ENCODE data around the gene VAV1.
A peak's percentile ranks its signal among the peaks of the same experiment; 100 is the strongest.
"Not testable (repeated sequence)": the region's sequence is repeated elsewhere in the genome, so short reads cannot be mapped to it uniquely, and the experiment has no call there.

Gene VAV1

DNA sequence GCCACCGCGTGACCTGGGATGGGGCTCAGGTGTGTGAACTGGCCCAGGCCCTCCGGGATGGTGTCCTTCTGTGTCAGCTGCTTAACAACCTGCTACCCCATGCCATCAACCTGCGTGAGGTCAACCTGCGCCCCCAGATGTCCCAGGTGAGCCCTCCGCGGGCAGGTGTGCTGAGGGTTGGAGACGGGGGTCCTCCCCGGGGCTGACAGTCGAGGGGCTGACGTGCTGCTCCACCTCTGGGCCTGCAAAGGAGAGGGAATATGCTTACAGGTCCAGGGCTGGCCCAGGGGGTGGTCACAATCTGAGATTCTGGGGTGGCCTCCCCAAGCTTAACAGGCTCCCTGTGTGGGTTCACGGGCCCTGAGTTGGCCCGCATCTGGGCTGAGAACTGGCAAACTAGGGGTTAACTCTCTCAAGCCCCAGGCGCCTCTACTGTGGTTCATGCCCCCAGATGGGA, 386 bp downstream of the VAV1 start:
- peak overlapping the region; percentile 95 for H3K27ac ChIP-seq (ENCODE audit: low read depth, low read length, poor library complexity, severe bottlenecking)
- H3K79me2 ChIP-seq (ENCODE audit: insufficient read depth, low read length): peaks cover 41% of the 10 kb centered on the region
- H3K9me2 ChIP-seq (ENCODE audit: low read depth, low read length): no peaks in the 10 kb centered on the region
- H3K9me3 ChIP-seq (ENCODE audit: low read length): no peaks in the 10 kb centered on the region
- TF ChIP-seq, protein P1, sequence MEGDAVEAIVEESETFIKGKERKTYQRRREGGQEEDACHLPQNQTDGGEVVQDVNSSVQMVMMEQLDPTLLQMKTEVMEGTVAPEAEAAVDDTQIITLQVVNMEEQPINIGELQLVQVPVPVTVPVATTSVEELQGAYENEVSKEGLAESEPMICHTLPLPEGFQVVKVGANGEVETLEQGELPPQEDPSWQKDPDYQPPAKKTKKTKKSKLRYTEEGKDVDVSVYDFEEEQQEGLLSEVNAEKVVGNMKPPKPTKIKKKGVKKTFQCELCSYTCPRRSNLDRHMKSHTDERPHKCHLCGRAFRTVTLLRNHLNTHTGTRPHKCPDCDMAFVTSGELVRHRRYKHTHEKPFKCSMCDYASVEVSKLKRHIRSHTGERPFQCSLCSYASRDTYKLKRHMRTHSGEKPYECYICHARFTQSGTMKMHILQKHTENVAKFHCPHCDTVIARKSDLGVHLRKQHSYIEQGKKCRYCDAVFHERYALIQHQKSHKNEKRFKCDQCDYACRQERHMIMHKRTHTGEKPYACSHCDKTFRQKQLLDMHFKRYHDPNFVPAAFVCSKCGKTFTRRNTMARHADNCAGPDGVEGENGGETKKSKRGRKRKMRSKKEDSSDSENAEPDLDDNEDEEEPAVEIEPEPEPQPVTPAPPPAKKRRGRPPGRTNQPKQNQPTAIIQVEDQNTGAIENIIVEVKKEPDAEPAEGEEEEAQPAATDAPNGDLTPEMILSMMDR (IDR thresholded peaks at IDR 0.05; ENCODE audit: low read length): no peak
- TF ChIP-seq EZH2 (IDR thresholded peaks at IDR 0.05; ENCODE audit: borderline replicate concordance, low read length): no peak
- peaks cover 25% of the 10 kb centered on the region for H3K4me1 ChIP-seq (ENCODE audit: insufficient read depth, low read length, severe bottlenecking)
- H3K4me3 ChIP-seq (ENCODE audit: low read depth, low read length, poor library complexity, severe bottlenecking): peak overlapping the region; percentile 98
- H3K9ac ChIP-seq (ENCODE audit: low read length): peak overlapping the region; percentile 99
- peaks cover 25% of the 10 kb centered on the region for H3K36me3 ChIP-seq (ENCODE audit: insufficient read depth, low read length)
- H3F3A ChIP-seq (ENCODE audit: insufficient read depth, low read length): 0 out of 2 replicates have a peak, but pooled peaks cover 4% of the 10 kb centered on the region
- H3K4me2 ChIP-seq (ENCODE audit: low read length): peak overlapping the region; percentile 84
- no peaks in the 10 kb centered on the region for H4K20me1 ChIP-seq (ENCODE audit: insufficient read depth, low read length)
- H3K27me3 ChIP-seq (ENCODE audit: insufficient read depth, low read length): no peaks in the 10 kb centered on the region
- H2AFZ ChIP-seq (ENCODE audit: low read length): no peak overlapping the region

DNA sequence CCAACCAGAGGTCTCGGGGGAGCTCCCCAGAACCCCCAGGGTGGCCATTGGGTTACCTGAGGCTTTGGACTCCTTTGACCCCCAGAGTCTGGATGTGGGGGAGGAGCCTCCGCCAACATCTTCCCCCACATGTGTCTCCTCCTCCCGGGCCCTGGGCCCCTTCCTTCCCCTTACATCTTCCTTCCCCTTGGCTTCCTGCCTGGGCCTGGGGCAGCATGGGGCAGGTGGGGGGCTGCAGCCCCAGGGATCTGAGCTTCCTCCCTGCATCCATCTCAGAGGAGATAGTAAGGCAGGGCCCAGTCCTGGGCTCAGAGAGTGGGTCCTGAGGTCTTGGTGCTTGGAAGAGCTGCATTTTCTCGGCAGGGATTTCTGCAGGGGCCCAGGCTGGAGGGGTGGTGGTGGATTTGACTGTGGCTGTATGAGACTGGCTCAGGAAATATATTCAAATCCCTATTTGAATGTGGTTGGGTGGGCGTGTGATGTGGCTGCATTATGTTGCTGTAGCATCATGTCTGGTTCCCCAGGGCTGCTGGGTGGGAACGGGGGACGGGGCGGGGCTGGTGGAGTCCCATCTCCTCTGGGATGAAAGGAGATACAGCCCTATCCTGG, 919 bp downstream of the VAV1 start:
- Histone ChIP-seq H2AFZ (ENCODE audit: low read length) (no peak overlapping the region), H3K9me2 (ENCODE audit: low read depth, low read length) (no peaks in the 10 kb centered on the region), H3K27ac (ENCODE audit: low read depth, low read length, poor library complexity, severe bottlenecking) (peak overlapping the region; percentile 95), H3K9ac (ENCODE audit: low read length) (peak overlapping the region; percentile 99), H3K4me2 (ENCODE audit: low read length) (peak overlapping the region; percentile 84), H3K79me2 (ENCODE audit: insufficient read depth, low read length) (peaks cover 46% of the 10 kb centered on the region), H3K36me3 (ENCODE audit: insufficient read depth, low read length) (peaks cover 30% of the 10 kb centered on the region), H3K9me3 (ENCODE audit: low read length) (no peaks in the 10 kb centered on the region), H3K4me3 (ENCODE audit: low read depth, low read length, poor library complexity, severe bottlenecking) (peak overlapping the region; percentile 98), H3K27me3 (ENCODE audit: insufficient read depth, low read length) (no peaks in the 10 kb centered on the region), H3F3A (ENCODE audit: insufficient read depth, low read length) (0 out of 2 replicates have a peak, but pooled peaks cover 2% of the 10 kb centered on the region), H3K4me1 (ENCODE audit: insufficient read depth, low read length, severe bottlenecking) (peaks cover 25% of the 10 kb centered on the region), H4K20me1 (ENCODE audit: insufficient read depth, low read length) (no peaks in the 10 kb centered on the region)
- no peak for TF ChIP-seq EZH2 (IDR thresholded peaks at IDR 0.05; ENCODE audit: borderline replicate concordance, low read length)
- TF ChIP-seq, protein P1 (IDR thresholded peaks at IDR 0.05; ENCODE audit: low read length): no peak

DNA sequence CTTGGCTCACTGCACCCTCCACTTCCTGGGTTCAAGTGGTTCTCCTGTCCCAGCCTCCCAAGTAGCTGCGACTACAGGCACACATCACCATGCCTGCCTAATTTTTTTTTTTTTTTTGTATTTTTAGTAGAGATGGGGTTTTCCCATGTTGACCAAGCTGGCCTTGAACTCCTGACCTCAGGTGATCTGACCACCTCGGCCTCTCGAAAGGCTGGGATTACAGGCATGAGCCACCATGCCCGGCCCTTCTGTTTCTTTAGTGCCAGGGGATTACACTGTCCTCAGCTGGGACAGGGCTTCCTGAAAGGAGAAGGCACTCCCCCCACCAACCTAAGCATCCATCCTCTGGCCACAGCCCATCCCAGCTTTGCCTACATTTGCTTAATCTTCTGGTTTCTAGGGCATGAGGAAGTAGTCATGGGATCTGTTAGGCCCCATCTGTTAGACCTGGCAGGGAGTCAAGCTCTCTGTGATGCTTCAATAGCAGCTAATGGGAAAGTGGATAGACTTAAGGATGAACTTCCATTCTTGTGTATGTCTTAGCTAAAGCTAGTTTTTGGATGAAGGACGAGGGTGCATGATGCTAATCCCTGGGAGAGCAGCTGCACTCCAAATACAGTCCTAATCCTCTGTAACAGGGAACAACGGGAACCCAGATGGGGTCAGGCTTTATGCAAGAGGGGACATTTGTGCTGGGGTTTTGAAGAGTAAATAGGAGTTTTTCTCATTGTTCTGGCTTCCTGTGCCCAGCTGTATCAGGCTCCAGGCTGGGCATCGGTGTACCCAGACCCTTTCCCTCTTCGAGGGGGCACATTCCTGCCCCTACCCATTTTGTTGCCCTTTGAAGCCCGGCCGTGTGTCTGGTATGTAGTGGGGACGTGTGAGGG, 2.6 kb downstream of the VAV1 start:
- H3K9me2 ChIP-seq (ENCODE audit: low read depth, low read length): no peaks in the 10 kb centered on the region
- H3K36me3 ChIP-seq (ENCODE audit: insufficient read depth, low read length): peaks cover 36% of the 10 kb centered on the region
- TF ChIP-seq, protein P1 (IDR thresholded peaks at IDR 0.05; ENCODE audit: low read length): no peak
- no peak for TF ChIP-seq EZH2 (IDR thresholded peaks at IDR 0.05; ENCODE audit: borderline replicate concordance, low read length)
- H3K27me3 ChIP-seq (ENCODE audit: insufficient read depth, low read length): no peaks in the 10 kb centered on the region
- H3K79me2 ChIP-seq (ENCODE audit: insufficient read depth, low read length): peaks cover 58% of the 10 kb centered on the region
- peak overlapping the region; percentile 6 for H3K4me3 ChIP-seq (ENCODE audit: low read depth, low read length, poor library complexity, severe bottlenecking)
- H3K27ac ChIP-seq (ENCODE audit: low read depth, low read length, poor library complexity, severe bottlenecking): peak overlapping the region; percentile 22
- H4K20me1 ChIP-seq (ENCODE audit: insufficient read depth, low read length): no peaks in the 10 kb centered on the region
- no peaks in the 10 kb centered on the region for H3K9me3 ChIP-seq (ENCODE audit: low read length)
- H3F3A ChIP-seq (ENCODE audit: insufficient read depth, low read length): no peaks in the 10 kb centered on the region
- no peak overlapping the region for H2AFZ ChIP-seq (ENCODE audit: low read length)
- H3K4me1 ChIP-seq (ENCODE audit: insufficient read depth, low read length, severe bottlenecking): peaks cover 35% of the 10 kb centered on the region
- H3K4me2 ChIP-seq (ENCODE audit: low read length): peak overlapping the region; percentile 18; the same call in 1 of the 2 replicates
- no peak overlapping the region for H3K9ac ChIP-seq (ENCODE audit: low read length)

DNA sequence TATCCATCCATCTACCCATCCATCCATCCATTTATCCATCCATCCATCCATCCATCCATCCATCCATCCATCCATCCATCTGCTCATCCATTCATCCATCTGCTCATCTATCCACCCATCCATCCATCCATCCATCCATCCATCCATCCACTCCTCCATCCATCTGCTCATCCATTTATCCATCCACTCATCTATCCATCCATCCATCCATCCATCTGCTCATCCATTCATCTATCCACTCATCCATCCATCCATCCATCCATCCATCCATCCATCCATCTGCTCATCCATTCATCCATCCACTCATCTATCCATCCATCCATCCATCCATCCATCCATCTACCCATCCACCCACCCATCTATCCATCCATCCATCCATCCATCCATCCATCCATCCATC, 3.5 kb downstream of the VAV1 start:
- H3K4me3 ChIP-seq (ENCODE audit: low read depth, low read length, poor library complexity, severe bottlenecking); H3K9ac ChIP-seq (ENCODE audit: low read length); H3K9me3 ChIP-seq (ENCODE audit: low read length); H3F3A ChIP-seq (ENCODE audit: insufficient read depth, low read length); H2AFZ ChIP-seq (ENCODE audit: low read length); H3K27me3 ChIP-seq (ENCODE audit: insufficient read depth, low read length); H3K27ac ChIP-seq (ENCODE audit: low read depth, low read length, poor library complexity, severe bottlenecking); H3K4me2 ChIP-seq (ENCODE audit: low read length); H4K20me1 ChIP-seq (ENCODE audit: insufficient read depth, low read length); H3K9me2 ChIP-seq (ENCODE audit: low read depth, low read length): not testable (repeated sequence)
- H3K36me3 ChIP-seq (ENCODE audit: insufficient read depth, low read length): peaks cover 45% of the 10 kb centered on the region
- peaks cover 38% of the 10 kb centered on the region for H3K4me1 ChIP-seq (ENCODE audit: insufficient read depth, low read length, severe bottlenecking)
- peaks cover 68% of the 10 kb centered on the region for H3K79me2 ChIP-seq (ENCODE audit: insufficient read depth, low read length)
